GM19099 (cell line): ENCODE results near the gene ARF4.
A peak's percentile ranks its signal among the peaks of the same experiment; 100 is the strongest.

Source experiments
- POLR2A ChIP-seq: IDR thresholded peaks from 3 replicates; pipeline ENCODE4 v1.6.1; 2011; ENCODE audit warnings: low read depth; ENCODE audit not compliant: insufficient read length; ENCODE audit errors: extremely low read depth

Gene ARF4

GRCh38 chr3:57592306-57592705, 4.8 kb downstream of the ARF4 start:
- no peak for TF ChIP-seq POLR2A

GRCh38 chr3:57587905-57588304, 9.2 kb downstream of the ARF4 start:
- no peak for TF ChIP-seq POLR2A

GRCh38 chr3:57586778-57587177, 10.4 kb downstream of the ARF4 start:
- TF ChIP-seq POLR2A = no peak

- TF ChIP-seq POLR2A = no peak
These were observed 13.6 kb downstream of the ARF4 start for GRCh38 chr3:57583544-57583943.

GRCh38 chr3:57582474-57583168, 14.5 kb downstream of the ARF4 start:
- no peak for TF ChIP-seq POLR2A

GRCh38 chr3:57577801-57578200, 19.3 kb downstream of the ARF4 start:
- no peak for TF ChIP-seq POLR2A

- no peak for TF ChIP-seq POLR2A
These were observed 21.0 kb downstream of the ARF4 start for GRCh38 chr3:57575966-57576626.

GRCh38 chr3:57572096-57572495, 25.0 kb downstream of the ARF4 start:
- no peak for TF ChIP-seq POLR2A

- no peak for TF ChIP-seq POLR2A
These were observed 26.3 kb downstream of the ARF4 start for GRCh38 chr3:57570878-57571277.

- TF ChIP-seq POLR2A = no peak
These were observed 27.2 kb downstream of the ARF4 start for GRCh38 chr3:57569859-57570450.

GRCh38 chr3:57559526-57559925, 37.6 kb downstream of the ARF4 start:
- TF ChIP-seq POLR2A = no peak

- TF ChIP-seq POLR2A = peak; percentile 43
These were observed 40.0 kb downstream of the ARF4 start for GRCh38 chr3:57557085-57557537.

GRCh38 chr3:57556459-57557084, 40.6 kb downstream of the ARF4 start:
- no peak for TF ChIP-seq POLR2A

- peak; percentile 95 for TF ChIP-seq POLR2A
These were observed 41.2 kb downstream of the ARF4 start, which contains the start of gene PDE12 for GRCh38 chr3:57555738-57556458. Gene PDE12, plus strand, starts transcription at chr3:57556274. Its CDS starts 106 bp downstream, at chr3:57556380.

- no peak for TF ChIP-seq POLR2A
These were observed 41.8 kb downstream of the ARF4 start for GRCh38 chr3:57555306-57555705.
